Heart left ventricle (tissue), 16 donors: ENCODE data around the gene PCNX1. TPM values are rescaled to one million over a fixed set of nuclear protein-coding genes. Genes with fewer than 3 reads are reported as not detected.
A peak's percentile ranks its signal among the peaks of the same experiment; 100 is the strongest.

Source experiments
- ATAC-seq, 4 donors: fragments of 200-7000 bp; cut with Tn5 transposase; one replicate each; pipeline ENCODE4 v1.9.1; 2020 to 2022; ENCODE audit warnings: moderate library complexity in 4 of 4, mild to moderate bottlenecking in 3 of 4, moderate number of reproducible peaks in 1 of 4
- DNase-seq, 5 donors: peaks; one replicate each; pipeline ENCODE4 v3.0.0-alpha.2; 2020
- H3K27ac ChIP-seq, 12 donors: fragments of 200-600 bp; sonication (generic) in 4 of 12; one replicate each; pipeline versions ENCODE4 v1.5.0 to v1.8.0; 2016 to 2022; ENCODE audit warnings: mild to moderate bottlenecking in 2 of 12
- H3K27me3 ChIP-seq, 9 donors: fragments of 200-600 bp; sonication (generic) in 2 of 9; one replicate each; pipeline versions ENCODE4 v1.5.1 to v1.8.0; 2016 to 2022; ENCODE audit warnings: mild to moderate bottlenecking in 3 of 9
- H3K36me3 ChIP-seq, 9 donors: fragments of 200-600 bp; sonication (generic) in 2 of 9; one replicate each; pipeline versions ENCODE4 v1.5.0 to v1.8.0; 2018 to 2022; ENCODE audit warnings: mild to moderate bottlenecking in 2 of 9
- H3K4me1 ChIP-seq, 12 donors: fragments of 200-600 bp; sonication (generic) in 4 of 12; one replicate each; pipeline versions ENCODE4 v1.5.0 to v1.8.0; 2016 to 2022; ENCODE audit warnings: mild to moderate bottlenecking in 3 of 12
- H3K4me3 ChIP-seq, 12 donors: fragments of 200-600 bp; sonication (generic) in 4 of 12; one replicate each; pipeline versions ENCODE4 v1.5.0 to v1.8.0; 2017 to 2022; ENCODE audit warnings: mild to moderate bottlenecking in 9 of 12, moderate library complexity in 4 of 12
- H3K9me3 ChIP-seq, 12 donors: fragments of 200-600 bp; sonication (generic) in 4 of 12; one replicate each; pipeline versions ENCODE4 v1.5.0 to v1.8.0; 2016 to 2022; ENCODE audit warnings: mild to moderate bottlenecking in 1 of 12
- POLR2A ChIP-seq, 2 donors: fragments of 450-650 bp; IDR thresholded peaks; one replicate each; pipeline ENCODE4 v1.6.1; 2017; ENCODE audit warnings: antibody characterized with exemption in 2 of 2, mild to moderate bottlenecking in 2 of 2, moderate library complexity in 2 of 2
- WGBS, 4 donors: extraction: QIAGEN DNeasy Blood & Tissue Kit in 2 of 4; methylation state at CpG; one replicate each; pipeline versions ENCODE4 v1.1.5 to v1.1.7; 2013 to 2018; 5-methylcytosine and 5-hydroxymethylcytosine counted together
- intact Hi-C, 10 donors: fragments of 100-400 bp; cut with DNase I; formaldehyde crosslinking; loops; one replicate each; pipeline versions ENCODE4 v1.11.1 to v1.14.2; 2022
- polyA plus RNA-seq, 2 donors: library from polyadenylated mRNA; stranded (reverse); fragments of 200-250 nt; gene quantifications; one replicate each; pipeline ENCODE4 v1.2.3, GENCODE V29; 2013
- total RNA-seq, 9 donors: library from RNA; depleted of rRNA in 2 of 9; stranded (reverse); fragments of >200 nt in 2 of 9; fragmentation: NEBNext Ultra II Directional in 3 of 9; extraction: Animal tissue kit (Norgen Biotek cat#: 25700) in 3 of 9; gene quantifications; one replicate each; pipeline versions ENCODE4 v1.1.0 to v1.2.4, GENCODE V29; 2016 to 2023
- TF ChIP-seq, protein P1 (sequence below), 12 donors: fragments of 200-600 bp; sonication (generic) in 4 of 12; IDR thresholded peaks; one replicate each; pipeline versions ENCODE4 v1.5.0 to v1.8.0; 2018 to 2022; ENCODE audit warnings: antibody characterized with exemption in 12 of 12, mild to moderate bottlenecking in 5 of 12
- donor health status: ischemic (EF 13 %, LVEDD 7.1; RV severe dilation, severe dysfunction).
- donor health status: healthy with polysubstance abuse.
- donor health status: DM: no; HTN: yes; CAD: no.
- donor health status: DM: no; HTN: no; CAD: no.
- donor health status: ischemic (EF 25% LVEDD 6.9; RV normal size, moderate dysfunction).
- donor health status: ischemic (EF 25% LVEDD 5.7; RV mildly dilated, moderate dysfunction).
- donor health status: healthy.
- donor health status: DM: yes; HTN: yes; CAD: no.
- donor health status: ischemic (EF 35%, LVEDD 5.7; RV mildly dilated, moderate dysfunction).
- donor health status: nonischemic (EF 11% LVEDD 7.7; RV severe dilation, severe dysfunction).
- donor health status: DM: yes; HTN: yes; CAD: no.
- donor health status: PGD.
- donor health status: ischemic (EF 29% LVEDD 5.4; RV normal size, mild dysfunction).
- donor health status: nonischemic (EF 23%, LVEDD 6.1; RV moderate dilation, normal function).

Gene PCNX1
- total and polyA plus RNA-seq, 11 donors = 6.1 to 64.7 (median 52.7) TPM

DNA sequence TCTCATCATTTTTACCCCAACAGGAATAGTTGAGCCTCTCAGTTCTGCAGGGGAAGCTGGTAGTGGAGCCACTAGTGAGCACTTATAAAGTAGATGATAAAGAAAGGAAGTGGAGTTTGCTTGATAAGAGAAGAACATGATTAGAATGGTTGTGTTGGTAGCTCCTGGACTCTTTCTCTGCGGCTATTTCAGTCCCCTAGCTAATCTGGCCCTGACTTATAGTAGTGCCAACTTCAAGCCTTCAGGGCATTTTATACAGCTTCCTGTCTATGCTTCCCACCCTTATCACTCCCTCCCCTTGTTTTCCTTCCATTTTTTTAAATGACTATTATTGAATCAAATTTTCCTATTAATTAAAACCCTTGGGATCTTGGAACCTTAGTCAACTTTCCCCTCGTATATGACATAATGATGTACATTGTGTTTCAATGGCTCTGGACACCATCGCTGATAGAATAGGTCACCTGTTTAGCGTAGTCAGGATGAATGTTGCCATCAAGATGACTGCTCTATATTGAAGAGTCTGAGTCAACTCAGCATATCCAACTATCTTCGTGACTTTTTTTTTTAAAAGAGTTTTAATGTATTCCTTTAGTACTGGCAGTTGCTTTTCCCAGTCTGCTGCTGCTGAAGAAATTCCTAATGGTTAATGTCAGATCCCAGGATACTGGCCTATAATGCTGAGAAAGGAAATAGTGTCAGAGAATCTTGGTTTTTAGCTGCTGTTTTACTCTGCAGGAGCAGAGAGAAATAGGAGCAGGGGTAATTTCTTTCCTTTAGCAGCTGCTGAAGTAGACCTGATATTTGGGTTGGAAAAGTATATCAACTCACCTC, 16.2 kb upstream of the PCNX1 start:
- DNase-seq (no peak), ATAC-seq (peak in 2 of 4 donors; percentile 50 to 72)
- Histone ChIP-seq H3K27me3 (no peaks in the 10 kb centered on the region), H3K4me3 (no peak overlapping the region), H3K9me3 (no peaks in the 10 kb centered on the region), H3K4me1 (peaks cover 0 to 54% (median 0%) of the 10 kb centered on the region in 12 donors), H3K27ac (no peak overlapping the region), H3K36me3 (no peaks in the 10 kb centered on the region)
- no peak for TF ChIP-seq POLR2A (IDR thresholded peaks at IDR 0.05)
- TF ChIP-seq, protein P1, sequence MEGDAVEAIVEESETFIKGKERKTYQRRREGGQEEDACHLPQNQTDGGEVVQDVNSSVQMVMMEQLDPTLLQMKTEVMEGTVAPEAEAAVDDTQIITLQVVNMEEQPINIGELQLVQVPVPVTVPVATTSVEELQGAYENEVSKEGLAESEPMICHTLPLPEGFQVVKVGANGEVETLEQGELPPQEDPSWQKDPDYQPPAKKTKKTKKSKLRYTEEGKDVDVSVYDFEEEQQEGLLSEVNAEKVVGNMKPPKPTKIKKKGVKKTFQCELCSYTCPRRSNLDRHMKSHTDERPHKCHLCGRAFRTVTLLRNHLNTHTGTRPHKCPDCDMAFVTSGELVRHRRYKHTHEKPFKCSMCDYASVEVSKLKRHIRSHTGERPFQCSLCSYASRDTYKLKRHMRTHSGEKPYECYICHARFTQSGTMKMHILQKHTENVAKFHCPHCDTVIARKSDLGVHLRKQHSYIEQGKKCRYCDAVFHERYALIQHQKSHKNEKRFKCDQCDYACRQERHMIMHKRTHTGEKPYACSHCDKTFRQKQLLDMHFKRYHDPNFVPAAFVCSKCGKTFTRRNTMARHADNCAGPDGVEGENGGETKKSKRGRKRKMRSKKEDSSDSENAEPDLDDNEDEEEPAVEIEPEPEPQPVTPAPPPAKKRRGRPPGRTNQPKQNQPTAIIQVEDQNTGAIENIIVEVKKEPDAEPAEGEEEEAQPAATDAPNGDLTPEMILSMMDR (IDR thresholded peaks at IDR 0.05) = no peak
- WGBS, 4 donors = 58 to 62% (median 61%) methylated on average over 5 of the region's 5 CpGs
- intact Hi-C loops = no loop called here

DNA sequence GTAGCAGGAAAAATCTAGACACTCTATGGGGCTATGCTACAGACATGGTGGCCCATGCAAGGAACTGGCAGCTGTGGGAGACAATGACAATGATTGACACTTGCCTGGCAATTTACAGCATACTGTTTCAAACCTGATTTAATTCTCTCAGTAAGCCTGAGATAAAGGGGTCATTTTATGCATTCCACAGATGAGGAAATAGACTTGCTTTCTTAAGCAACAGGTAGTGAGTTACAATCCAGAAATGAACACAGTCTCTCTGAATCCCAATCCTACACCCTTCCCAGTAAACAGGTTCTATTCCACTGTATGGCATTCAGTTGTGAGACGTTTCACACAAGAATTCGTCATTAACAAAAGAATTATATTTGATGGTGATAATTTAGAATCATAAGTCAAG, 15.5 kb upstream of the PCNX1 start:
- DNase-seq = no peak
- intact Hi-C loops = no loop called here
- no peak overlapping the region for H3K4me3 ChIP-seq
- H3K27ac ChIP-seq = no peak overlapping the region
- ATAC-seq = no peak
- no peaks in the 10 kb centered on the region for H3K27me3 ChIP-seq
- no peak for TF ChIP-seq POLR2A (IDR thresholded peaks at IDR 0.05)
- TF ChIP-seq, protein P1 (IDR thresholded peaks at IDR 0.05) = no peak
- 93 to 95% (median 94%) methylated on average over 2 of the region's 2 CpGs for WGBS, 4 donors
- H3K9me3 ChIP-seq = no peaks in the 10 kb centered on the region
- peaks cover 0 to 47% (median 0%) of the 10 kb centered on the region in 12 donors for H3K4me1 ChIP-seq
- H3K36me3 ChIP-seq = no peaks in the 10 kb centered on the region

DNA sequence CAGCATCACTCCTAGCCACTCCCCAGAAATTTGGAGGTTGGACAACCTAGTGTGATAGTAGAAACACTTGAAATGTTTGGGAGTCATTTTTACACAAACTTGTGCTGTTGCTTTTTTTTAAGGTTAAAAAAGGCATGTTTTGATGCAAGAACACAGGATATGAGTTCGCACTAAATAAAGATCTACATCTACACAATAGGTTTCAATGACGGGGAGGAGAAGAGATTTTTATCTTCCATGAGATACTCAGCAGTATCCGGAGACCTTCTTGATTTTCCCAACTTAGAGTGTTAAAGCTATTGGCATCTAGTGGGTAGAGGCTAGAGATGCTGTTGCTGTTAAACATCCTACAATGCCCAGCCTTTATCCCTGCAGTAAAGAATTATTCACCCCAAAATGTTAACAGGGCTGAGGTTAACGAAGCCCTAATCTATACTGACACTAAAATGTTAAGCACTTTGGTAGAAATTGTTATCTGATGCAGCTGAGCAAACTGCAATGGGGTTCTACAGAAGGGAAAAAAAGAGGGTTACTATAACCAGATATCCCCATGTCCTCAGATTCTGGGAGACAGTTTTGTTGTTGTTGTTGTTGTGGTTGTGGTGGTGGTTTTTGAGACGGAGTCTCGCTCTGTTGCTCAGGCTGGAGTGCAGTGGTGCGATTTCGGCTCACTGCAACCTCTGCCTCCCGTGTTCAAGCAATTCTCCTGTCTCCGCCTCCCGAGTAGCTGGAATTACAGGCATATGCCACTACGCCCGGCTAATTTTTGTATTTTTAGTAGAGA, 14.0 kb upstream of the PCNX1 start:
- H3K27ac ChIP-seq = no peak overlapping the region
- peaks cover 0 to 39% (median 0%) of the 10 kb centered on the region in 12 donors for H3K4me1 ChIP-seq
- intact Hi-C loops = no loop called here
- TF ChIP-seq, protein P1 (IDR thresholded peaks at IDR 0.05) = no peak
- no peak for TF ChIP-seq POLR2A (IDR thresholded peaks at IDR 0.05)
- no peaks in the 10 kb centered on the region for H3K36me3 ChIP-seq
- no peak overlapping the region for H3K4me3 ChIP-seq
- H3K9me3 ChIP-seq = no peaks in the 10 kb centered on the region
- H3K27me3 ChIP-seq = no peaks in the 10 kb centered on the region
- ATAC-seq (no peak), DNase-seq (no peak)
- WGBS, 4 donors = 87 to 89% (median 87%) methylated on average over 13 of the region's 13 CpGs

DNA sequence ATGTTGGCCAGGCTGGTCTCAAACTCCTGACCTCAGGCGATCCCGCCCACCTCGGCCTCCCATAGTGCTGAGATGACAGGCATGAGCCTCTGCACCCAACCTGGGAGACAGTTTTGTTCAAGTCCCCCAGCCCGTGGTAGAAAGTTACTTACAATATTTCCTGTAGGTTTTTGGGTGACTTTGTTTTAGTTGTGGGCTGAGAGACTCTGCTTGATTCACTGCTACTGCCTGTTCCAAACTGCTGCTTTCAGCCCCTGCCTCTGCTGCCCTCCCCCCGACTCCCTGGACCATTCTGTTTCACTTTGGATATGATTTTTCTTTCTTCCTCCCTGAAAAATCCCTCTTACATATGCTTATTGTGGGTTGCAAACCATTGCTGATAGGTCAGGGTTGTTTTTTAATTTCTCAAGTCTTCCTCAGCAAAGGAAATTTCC, 13.4 kb upstream of the PCNX1 start:
- no peak overlapping the region for H3K27ac ChIP-seq
- intact Hi-C loops = no loop called here
- H3K4me3 ChIP-seq = no peak overlapping the region
- no peak for TF ChIP-seq POLR2A (IDR thresholded peaks at IDR 0.05)
- TF ChIP-seq, protein P1 (IDR thresholded peaks at IDR 0.05) = no peak
- no peaks in the 10 kb centered on the region for H3K9me3 ChIP-seq
- DNase-seq (no peak), ATAC-seq (no peak)
- WGBS, 4 donors = 89 to 93% (median 90%) methylated on average over 5 of the region's 5 CpGs
- peaks cover 0 to 33% (median 0%) of the 10 kb centered on the region in 12 donors for H3K4me1 ChIP-seq
- H3K36me3 ChIP-seq = no peaks in the 10 kb centered on the region
- no peaks in the 10 kb centered on the region for H3K27me3 ChIP-seq
